ENCODE measurements around the gene PRKCA. TPM values are rescaled to one million over a fixed set of nuclear protein-coding genes. Genes with fewer than 3 reads are reported as not detected.

Gene PRKCA
- polyA plus RNA-seq, 1 experiment: 66.8 TPM

- CTCF ChIA-PET: no interaction called here
- no peak for TF ChIP-seq CTCF (IDR thresholded peaks at IDR 0.05; ENCODE audit: low read depth, low read length)
- Histone ChIP-seq H3K9me3 (ENCODE audit: control insufficient read depth, insufficient read depth, low read length) (no peaks in the 10 kb centered on the region), H3K4me3 (ENCODE audit: low read depth, low read length) (no peak overlapping the region), H3K27me3 (ENCODE audit: control insufficient read depth, insufficient read depth, low read length) (no peaks in the 10 kb centered on the region), H3K27ac (ENCODE audit: low read depth, low read length) (no peak overlapping the region)
- POLR2A ChIA-PET: no interaction called here
- no peak for DNase-seq (ENCODE audit: low read depth, low spot score)
These were observed 485.5 kb downstream of the PRKCA start for GRCh38 chr17:66787914-66788313.

- TF ChIP-seq CTCF (IDR thresholded peaks at IDR 0.05; ENCODE audit: low read depth, low read length): no peak
- POLR2A ChIA-PET: no interaction called here
- Histone ChIP-seq H3K4me3 (ENCODE audit: low read depth, low read length) (no peak overlapping the region), H3K27ac (ENCODE audit: low read depth, low read length) (no peak overlapping the region), H3K9me3 (ENCODE audit: control insufficient read depth, insufficient read depth, low read length) (no peaks in the 10 kb centered on the region), H3K27me3 (ENCODE audit: control insufficient read depth, insufficient read depth, low read length) (no peaks in the 10 kb centered on the region)
- CTCF ChIA-PET: no interaction called here
- no peak for DNase-seq (ENCODE audit: low read depth, low spot score)
These were observed 486.7 kb downstream of the PRKCA start for GRCh38 chr17:66789093-66789492.

DNA sequence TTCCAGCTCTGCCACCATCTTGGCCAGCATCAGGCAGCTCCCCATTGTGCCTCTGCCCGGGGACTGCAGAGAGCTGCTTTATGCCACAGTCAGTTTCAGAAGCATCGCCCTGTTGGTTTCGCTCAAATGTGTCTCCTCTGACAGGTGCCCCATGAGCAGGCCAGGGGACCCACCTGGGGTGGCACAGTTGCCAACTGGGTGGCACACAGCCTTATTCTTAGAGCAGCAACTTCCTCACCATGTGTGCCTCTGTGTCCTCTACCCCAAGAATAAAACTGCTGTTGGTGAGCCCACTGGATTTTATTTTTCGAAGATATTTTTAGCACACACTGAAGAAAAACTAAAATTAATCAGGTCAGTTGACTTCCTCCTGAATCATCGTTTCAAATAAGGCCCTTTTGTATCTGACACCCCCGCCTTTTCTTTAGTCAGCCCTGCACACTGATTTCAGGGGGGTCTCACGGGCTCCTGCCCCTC, 487.6 kb downstream of the PRKCA start:
- no peak for TF ChIP-seq CTCF (IDR thresholded peaks at IDR 0.05; ENCODE audit: low read depth, low read length)
- no peak for DNase-seq (ENCODE audit: low read depth, low spot score)
- ChIA-PET CTCF (interaction anchor here (0.7 kb wide), 1 partner anchor 214 kb away, joined by 3 read pairs; no protein-coding TSS in a partner anchor), POLR2A (no interaction called here)
- Histone ChIP-seq H3K9me3 (ENCODE audit: control insufficient read depth, insufficient read depth, low read length) (no peaks in the 10 kb centered on the region), H3K27ac (ENCODE audit: low read depth, low read length) (peak overlapping the region; percentile 21), H3K4me3 (ENCODE audit: low read depth, low read length) (no peak overlapping the region), H3K27me3 (ENCODE audit: control insufficient read depth, insufficient read depth, low read length) (no peaks in the 10 kb centered on the region)

GRCh38 chr17:66790501-66791061, 488.2 kb downstream of the PRKCA start:
- ChIA-PET POLR2A (no interaction called here), CTCF (interaction anchor here (0.7 kb wide), 2 partner anchors 89 to 214 kb away, joined by 3 read pairs; no protein-coding TSS in a partner anchor)
- H3K9me3 ChIP-seq (ENCODE audit: control insufficient read depth, insufficient read depth, low read length): no peaks in the 10 kb centered on the region
- DNase-seq (ENCODE audit: low read depth, low spot score): no peak
- no peak overlapping the region for H3K4me3 ChIP-seq (ENCODE audit: low read depth, low read length)
- no peak overlapping the region for H3K27ac ChIP-seq (ENCODE audit: low read depth, low read length)
- TF ChIP-seq CTCF (IDR thresholded peaks at IDR 0.05; ENCODE audit: low read depth, low read length): peak; percentile 28; the same call in 1 of the 2 replicates
- H3K27me3 ChIP-seq (ENCODE audit: control insufficient read depth, insufficient read depth, low read length): no peaks in the 10 kb centered on the region

DNA sequence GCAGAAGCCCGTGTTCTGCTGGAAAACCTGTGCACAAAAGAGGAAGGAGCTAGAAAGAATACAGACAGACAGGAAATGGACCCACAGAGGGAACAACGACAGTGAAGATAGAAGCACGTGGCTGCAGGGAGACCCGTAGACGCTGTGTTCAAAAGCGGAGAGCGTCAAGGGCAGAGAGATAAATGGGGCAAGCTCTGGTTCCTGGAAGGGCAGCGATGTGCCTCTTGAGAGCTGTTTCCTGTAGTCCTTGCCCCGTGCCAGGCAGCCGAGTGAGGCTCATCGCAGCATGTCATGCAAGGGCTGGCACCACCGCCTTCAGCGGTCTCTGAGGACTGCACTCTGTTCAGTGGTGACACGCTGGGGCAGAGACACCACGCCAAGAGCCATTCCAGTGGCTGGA, 488.9 kb downstream of the PRKCA start:
- no peak for DNase-seq (ENCODE audit: low read depth, low spot score)

More for the DNA sequence above, 488.9 kb downstream of the PRKCA start:
- POLR2A ChIA-PET: no interaction called here
- CTCF ChIA-PET: no interaction called here
- no peaks in the 10 kb centered on the region for H3K9me3 ChIP-seq (ENCODE audit: control insufficient read depth, insufficient read depth, low read length)
- TF ChIP-seq CTCF (IDR thresholded peaks at IDR 0.05; ENCODE audit: low read depth, low read length): no peak
- H3K4me3 ChIP-seq (ENCODE audit: low read depth, low read length): no peak overlapping the region
- no peaks in the 10 kb centered on the region for H3K27me3 ChIP-seq (ENCODE audit: control insufficient read depth, insufficient read depth, low read length)
- no peak overlapping the region for H3K27ac ChIP-seq (ENCODE audit: low read depth, low read length)
